HepG2 (cell line): ENCODE results near the gene AAMP. TPM values are rescaled to one million over a fixed set of nuclear protein-coding genes. Genes with fewer than 3 reads are reported as not detected.
A peak's percentile ranks its signal among the peaks of the same experiment; 100 is the strongest.

Source experiments
- CREB1 ChIP-seq, 2 experiments: fragments of 450-650 bp in 1 of 2; IDR thresholded peaks; 2 replicates each; pipeline ENCODE4 v1.6.1; 2016 to 2017; ENCODE audit warnings: control low read depth in 1 of 2, mild to moderate bottlenecking in 1 of 2, missing compliant biosample characterization in 1 of 2, missing genetic modification characterization in 1 of 2
- FOSL2 ChIP-seq: sonication (generic); formaldehyde crosslinking; IDR thresholded peaks from 2 replicates; pipeline ENCODE4 v1.4.0; 2020; ENCODE audit warnings: missing genetic modification reagents
- HNRNPLL ChIP-seq: fragments of 200-400 bp; formaldehyde crosslinking; IDR thresholded peaks from 2 replicates; pipeline ENCODE4 v1.6.1; 2017; ENCODE audit warnings: mild to moderate bottlenecking, low read depth, low read length; ENCODE audit not compliant: poor library complexity, severe bottlenecking
- IKZF1 ChIP-seq: fragments of 450-650 bp; IDR thresholded peaks from 2 replicates; pipeline ENCODE4 v1.7.1; 2016
- MXI1 ChIP-seq: IDR thresholded peaks from 3 replicates; pipeline ENCODE4 v1.6.1; 2012; ENCODE audit warnings: low read depth, low read length, inconsistent platforms, borderline replicate concordance
- SKI ChIP-seq: fragments of 450-650 bp; IDR thresholded peaks from one replicate; pipeline ENCODE4 v1.6.1; 2018; ENCODE audit warnings: mild to moderate bottlenecking; ENCODE audit not compliant: partially characterized antibody
- TBL1XR1 ChIP-seq: fragments of 150-350 bp; IDR thresholded peaks from 2 replicates; pipeline ENCODE4 v1.6.1; 2014; ENCODE audit warnings: borderline replicate concordance, low read length; ENCODE audit not compliant: partially characterized antibody
- ZFP62 ChIP-seq: sonication (generic); formaldehyde crosslinking; IDR thresholded peaks from 2 replicates; pipeline ENCODE4 v1.4.0; 2020; ENCODE audit warnings: missing genetic modification reagents
- ZFP82 ChIP-seq: sonication (generic); formaldehyde crosslinking; IDR thresholded peaks from 2 replicates; pipeline ENCODE4 v1.5.1; 2020; ENCODE audit warnings: mild to moderate bottlenecking, missing genetic modification reagents, borderline replicate concordance
- ZKSCAN8 ChIP-seq: IDR thresholded peaks from 2 replicates; pipeline ENCODE4 v1.6.1; 2016; ENCODE audit warnings: borderline replicate concordance, missing genetic modification reagents, missing compliant biosample characterization
- ZMYM2 ChIP-seq: sonication (generic); formaldehyde crosslinking; IDR thresholded peaks from 2 replicates; pipeline ENCODE4 v1.8.0; 2022; ENCODE audit warnings: mild to moderate bottlenecking, missing genetic modification reagents
- ZNF263 ChIP-seq: sonication (generic); formaldehyde crosslinking; IDR thresholded peaks from 2 replicates; pipeline ENCODE4 v1.4.0; 2020; ENCODE audit warnings: missing genetic modification reagents
- ZNF343 ChIP-seq: sonication (generic); formaldehyde crosslinking; IDR thresholded peaks from 2 replicates; pipeline ENCODE4 v1.4.0; 2020; ENCODE audit warnings: mild to moderate bottlenecking, missing genetic modification reagents
- ZNF772 ChIP-seq: sonication (generic); formaldehyde crosslinking; IDR thresholded peaks from 2 replicates; pipeline ENCODE4 v1.5.0; 2020; ENCODE audit warnings: mild to moderate bottlenecking, missing genetic modification reagents
- polyA plus RNA-seq, 8 experiments: library from polyadenylated mRNA; depleted of rRNA in 3 of 8; stranded (reverse) in 7 of 8; unstranded in 1 of 8; fragments of >200 nt; fragmentation: Illumina TruSeq in 4 of 8; extraction: Trizol in 4 of 8; gene quantifications; 2 replicates each; pipeline versions ENCODE4 v1.2.1 to v1.2.3, GENCODE V29; 2011 to 2016; ENCODE audit warnings: low read depth in 4 of 8, missing spikeins in 1 of 8, mixed read lengths in 1 of 8; ENCODE audit not compliant: insufficient read depth in 1 of 8
- total RNA-seq, 5 experiments: library from RNA; depleted of rRNA; stranded (reverse); fragments of >200 nt; fragmentation: Illumina TruSeq; extraction: Trizol; gene quantifications; 2 replicates each; pipeline ENCODE4 v1.2.3, GENCODE V29; 2016; ENCODE audit warnings: low read depth in 1 of 5
- TF ChIP-seq, protein P1 (sequence below): sonication (generic); formaldehyde crosslinking; IDR thresholded peaks from 2 replicates; pipeline ENCODE4 v1.5.1; 2020; ENCODE audit warnings: mild to moderate bottlenecking, moderate library complexity, missing genetic modification reagents
- TF ChIP-seq, protein P2 (sequence below): IDR thresholded peaks from 2 replicates; pipeline ENCODE4 v1.6.1; 2012; ENCODE audit warnings: low read depth, low read length, improper control_type of control experiment
- TF ChIP-seq, protein P3 (sequence below), 2 experiments: sonication (generic) in 1 of 2; formaldehyde crosslinking in 1 of 2; IDR thresholded peaks; 2 replicates each; pipeline versions ENCODE4 v1.5.1 to v1.6.1; 2011 to 2020; ENCODE audit warnings: borderline replicate concordance in 1 of 2, low read depth in 1 of 2, low read length in 1 of 2, mild to moderate bottlenecking in 1 of 2, missing genetic modification reagents in 1 of 2, moderate library complexity in 1 of 2
- TF ChIP-seq, protein P4 (sequence below): IDR thresholded peaks from 2 replicates; pipeline ENCODE4 v1.6.1; 2016; ENCODE audit warnings: low read depth
- TF ChIP-seq, protein P5 (sequence below): sonication (generic); formaldehyde crosslinking; IDR thresholded peaks from 2 replicates; pipeline ENCODE4 v1.4.0; 2020; ENCODE audit warnings: missing genetic modification reagents, borderline replicate concordance

AAMP gene
- total and polyA plus RNA-seq, 2 of the 13 experiments (the other 11 are each of a cell fraction or from before 2014, with no cell fraction given), result 110 to 186 TPM

DNA sequence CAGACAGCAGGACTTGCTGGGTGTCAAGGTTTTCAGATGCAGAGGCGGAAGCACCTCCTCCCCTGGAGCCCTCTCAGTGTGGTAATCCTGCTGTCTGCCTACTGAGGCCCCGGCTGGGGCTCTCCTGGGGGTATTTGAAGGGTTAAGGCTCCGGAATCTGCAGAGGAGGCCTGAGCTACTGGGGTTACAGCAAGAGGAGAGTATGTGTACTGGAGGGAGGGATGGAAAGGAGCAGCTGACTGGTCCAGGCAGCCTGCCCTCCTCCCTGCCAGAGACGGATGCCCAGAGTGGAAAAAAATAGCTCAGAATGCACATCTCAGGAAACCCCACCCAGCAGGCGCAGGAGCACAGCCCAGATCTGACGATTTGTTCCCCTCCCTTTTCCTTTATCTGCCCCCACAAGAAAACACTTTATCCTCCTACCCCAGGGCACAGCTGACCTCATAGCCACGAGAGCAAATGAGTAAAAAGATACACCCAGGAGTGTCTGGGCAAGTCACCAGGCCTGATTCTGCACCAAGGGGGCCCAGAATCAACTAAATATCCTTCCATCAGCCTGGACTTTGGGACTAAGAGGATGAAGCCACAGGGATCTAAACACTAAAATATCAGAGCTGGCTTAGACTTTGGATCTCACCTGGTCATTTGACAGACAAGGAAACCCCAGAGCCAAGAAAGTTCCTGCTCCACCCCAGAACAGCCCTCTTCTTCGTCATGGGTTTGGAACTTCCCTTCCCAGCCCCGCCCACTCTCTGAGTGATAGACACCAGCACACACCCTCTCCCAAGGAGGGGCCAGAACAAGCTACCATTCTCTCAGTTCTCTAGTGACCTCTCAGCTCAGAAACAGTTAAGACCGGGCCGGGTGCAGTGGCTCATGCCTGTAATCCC lies 16.9 kb upstream of the AAMP start (continued):
- TF ChIP-seq, protein P1, sequence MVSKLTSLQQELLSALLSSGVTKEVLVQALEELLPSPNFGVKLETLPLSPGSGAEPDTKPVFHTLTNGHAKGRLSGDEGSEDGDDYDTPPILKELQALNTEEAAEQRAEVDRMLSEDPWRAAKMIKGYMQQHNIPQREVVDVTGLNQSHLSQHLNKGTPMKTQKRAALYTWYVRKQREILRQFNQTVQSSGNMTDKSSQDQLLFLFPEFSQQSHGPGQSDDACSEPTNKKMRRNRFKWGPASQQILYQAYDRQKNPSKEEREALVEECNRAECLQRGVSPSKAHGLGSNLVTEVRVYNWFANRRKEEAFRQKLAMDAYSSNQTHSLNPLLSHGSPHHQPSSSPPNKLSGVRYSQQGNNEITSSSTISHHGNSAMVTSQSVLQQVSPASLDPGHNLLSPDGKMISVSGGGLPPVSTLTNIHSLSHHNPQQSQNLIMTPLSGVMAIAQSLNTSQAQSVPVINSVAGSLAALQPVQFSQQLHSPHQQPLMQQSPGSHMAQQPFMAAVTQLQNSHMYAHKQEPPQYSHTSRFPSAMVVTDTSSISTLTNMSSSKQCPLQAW (CRISPR knock-in tag), result peak; percentile 6
- TF ChIP-seq MXI1, result peak; percentile 53; the same call in 1 of the 3 replicates
- TF ChIP-seq IKZF1, result no peak
- TF ChIP-seq ZMYM2 (CRISPR knock-in tag), result no peak
- no peak for TF ChIP-seq ZNF772 (CRISPR knock-in tag)
- TF ChIP-seq, protein P2, sequence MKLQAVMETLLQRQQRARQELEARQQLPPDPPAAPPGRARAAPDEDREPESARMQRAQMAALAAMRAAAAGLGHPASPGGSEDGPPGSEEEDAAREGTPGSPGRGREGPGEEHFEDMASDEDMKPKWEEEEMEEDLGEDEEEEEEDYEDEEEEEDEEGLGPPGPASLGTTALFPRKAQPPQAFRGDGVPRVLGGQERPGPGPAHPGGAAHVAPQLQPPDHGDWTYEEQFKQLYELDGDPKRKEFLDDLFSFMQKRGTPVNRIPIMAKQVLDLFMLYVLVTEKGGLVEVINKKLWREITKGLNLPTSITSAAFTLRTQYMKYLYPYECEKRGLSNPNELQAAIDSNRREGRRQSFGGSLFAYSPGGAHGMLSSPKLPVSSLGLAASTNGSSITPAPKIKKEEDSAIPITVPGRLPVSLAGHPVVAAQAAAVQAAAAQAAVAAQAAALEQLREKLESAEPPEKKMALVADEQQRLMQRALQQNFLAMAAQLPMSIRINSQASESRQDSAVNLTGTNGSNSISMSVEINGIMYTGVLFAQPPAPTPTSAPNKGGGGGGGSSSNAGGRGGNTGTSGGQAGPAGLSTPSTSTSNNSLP, result no peak
- TF ChIP-seq, protein P3, sequence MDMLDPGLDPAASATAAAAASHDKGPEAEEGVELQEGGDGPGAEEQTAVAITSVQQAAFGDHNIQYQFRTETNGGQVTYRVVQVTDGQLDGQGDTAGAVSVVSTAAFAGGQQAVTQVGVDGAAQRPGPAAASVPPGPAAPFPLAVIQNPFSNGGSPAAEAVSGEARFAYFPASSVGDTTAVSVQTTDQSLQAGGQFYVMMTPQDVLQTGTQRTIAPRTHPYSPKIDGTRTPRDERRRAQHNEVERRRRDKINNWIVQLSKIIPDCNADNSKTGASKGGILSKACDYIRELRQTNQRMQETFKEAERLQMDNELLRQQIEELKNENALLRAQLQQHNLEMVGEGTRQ (IDR thresholded peaks at IDR 0.05; ENCODE audit: low read depth, low read length), result no peak
- TF ChIP-seq, protein P3 (CRISPR knock-in tag; IDR thresholded peaks at IDR 0.05; ENCODE audit: borderline replicate concordance), result no peak
- no peak for TF ChIP-seq HNRNPLL
- TF ChIP-seq ZKSCAN8 (CRISPR knock-in tag), result no peak
- peak; percentile 83 for TF ChIP-seq FOSL2 (CRISPR knock-in tag)
- no peak for TF ChIP-seq TBL1XR1
- TF ChIP-seq, protein P4, sequence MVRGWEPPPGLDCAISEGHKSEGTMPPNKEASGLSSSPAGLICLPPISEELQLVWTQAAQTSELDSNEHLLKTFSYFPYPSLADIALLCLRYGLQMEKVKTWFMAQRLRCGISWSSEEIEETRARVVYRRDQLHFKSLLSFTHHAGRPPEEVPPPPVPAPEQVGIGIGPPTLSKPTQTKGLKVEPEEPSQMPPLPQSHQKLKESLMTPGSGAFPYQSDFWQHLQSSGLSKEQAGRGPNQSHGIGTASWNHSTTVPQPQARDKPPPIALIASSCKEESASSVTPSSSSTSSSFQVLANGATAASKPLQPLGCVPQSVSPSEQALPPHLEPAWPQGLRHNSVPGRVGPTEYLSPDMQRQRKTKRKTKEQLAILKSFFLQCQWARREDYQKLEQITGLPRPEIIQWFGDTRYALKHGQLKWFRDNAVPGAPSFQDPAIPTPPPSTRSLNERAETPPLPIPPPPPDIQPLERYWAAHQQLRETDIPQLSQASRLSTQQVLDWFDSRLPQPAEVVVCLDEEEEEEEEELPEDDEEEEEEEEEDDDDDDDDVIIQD (CRISPR knock-in tag), result no peak
- no peak for TF ChIP-seq ZNF263 (CRISPR knock-in tag)
- peak; percentile 68 for TF ChIP-seq CREB1 (IDR thresholded peaks at IDR 0.05)
- TF ChIP-seq CREB1 (CRISPR knock-in tag; IDR thresholded peaks at IDR 0.05), result no peak
- no peak for TF ChIP-seq ZNF343 (CRISPR knock-in tag)
- no peak for TF ChIP-seq ZFP62
- TF ChIP-seq, protein P5, sequence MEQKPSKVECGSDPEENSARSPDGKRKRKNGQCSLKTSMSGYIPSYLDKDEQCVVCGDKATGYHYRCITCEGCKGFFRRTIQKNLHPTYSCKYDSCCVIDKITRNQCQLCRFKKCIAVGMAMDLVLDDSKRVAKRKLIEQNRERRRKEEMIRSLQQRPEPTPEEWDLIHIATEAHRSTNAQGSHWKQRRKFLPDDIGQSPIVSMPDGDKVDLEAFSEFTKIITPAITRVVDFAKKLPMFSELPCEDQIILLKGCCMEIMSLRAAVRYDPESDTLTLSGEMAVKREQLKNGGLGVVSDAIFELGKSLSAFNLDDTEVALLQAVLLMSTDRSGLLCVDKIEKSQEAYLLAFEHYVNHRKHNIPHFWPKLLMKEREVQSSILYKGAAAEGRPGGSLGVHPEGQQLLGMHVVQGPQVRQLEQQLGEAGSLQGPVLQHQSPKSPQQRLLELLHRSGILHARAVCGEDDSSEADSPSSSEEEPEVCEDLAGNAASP (CRISPR knock-in tag), result 0 out of 2 replicates have a peak, but pooled peaks have one; percentile 14
- no peak for TF ChIP-seq ZFP82
- no peak for TF ChIP-seq SKI
